Skeletal muscle satellite cell (primary cell): ENCODE results near the gene FETUB.

Source experiments
- H3K27me3 ChIP-seq: 2 replicates; pipeline ENCODE4 v1.7.0; 2013; ENCODE audit warnings: low read length; ENCODE audit not compliant: control insufficient read depth, insufficient read depth
- H3K36me3 ChIP-seq: 2 replicates; pipeline ENCODE4 v1.7.0; 2013; ENCODE audit warnings: mild to moderate bottlenecking, control low read depth, low read length; ENCODE audit not compliant: insufficient read depth
- H3K4me1 ChIP-seq: 2 replicates; pipeline ENCODE4 v1.7.0; 2013; ENCODE audit warnings: low read length; ENCODE audit not compliant: control insufficient read depth, insufficient read depth
- H3K4me2 ChIP-seq: 2 replicates; pipeline ENCODE4 v1.7.0; 2013; ENCODE audit warnings: mild to moderate bottlenecking, low read length
- H3K4me3 ChIP-seq: 2 replicates; pipeline ENCODE4 v1.7.0; 2013; ENCODE audit warnings: low read length
- H3K9ac ChIP-seq: 2 replicates; pipeline ENCODE4 v1.7.0; 2013; ENCODE audit warnings: mild to moderate bottlenecking, low read depth, low read length, moderate library complexity
- H3K9me3 ChIP-seq: replicated peaks from 2 replicates; pipeline ENCODE4 v1.7.0; 2013; ENCODE audit warnings: mild to moderate bottlenecking, control low read depth, low read length

FETUB gene

GRCh38 chr3:186614597-186615483 lies 25.4 kb upstream of the FETUB start:
- H3K27me3 ChIP-seq, result peaks cover 39% of the 10 kb centered on the region
- H3K4me2 ChIP-seq, result no peak overlapping the region
- no peaks in the 10 kb centered on the region for H3K36me3 ChIP-seq
- no peak overlapping the region for H3K9ac ChIP-seq
- peaks cover 5% of the 10 kb centered on the region for H3K4me1 ChIP-seq
- H3K9me3 ChIP-seq, result no peaks in the 10 kb centered on the region
- H3K4me3 ChIP-seq, result no peak overlapping the region

GRCh38 chr3:186616299-186616617 lies 23.9 kb upstream of the FETUB start:
- peaks cover 43% of the 10 kb centered on the region for H3K27me3 ChIP-seq
- H3K4me2 ChIP-seq, result no peak overlapping the region
- no peak overlapping the region for H3K4me3 ChIP-seq
- peaks cover 5% of the 10 kb centered on the region for H3K4me1 ChIP-seq
- no peak overlapping the region for H3K9ac ChIP-seq
- no peaks in the 10 kb centered on the region for H3K9me3 ChIP-seq
- no peaks in the 10 kb centered on the region for H3K36me3 ChIP-seq

GRCh38 chr3:186617036-186617946 lies 22.9 kb upstream of the FETUB start:
- no peaks in the 10 kb centered on the region for H3K36me3 ChIP-seq
- H3K4me2 ChIP-seq, result peak overlapping the region; percentile 86
- no peaks in the 10 kb centered on the region for H3K9me3 ChIP-seq
- H3K4me3 ChIP-seq, result peak overlapping the region; percentile 63
- peak overlapping the region; percentile 31 for H3K9ac ChIP-seq
- H3K27me3 ChIP-seq, result peaks cover 39% of the 10 kb centered on the region
- peaks cover 5% of the 10 kb centered on the region for H3K4me1 ChIP-seq

GRCh38 chr3:186618318-186618938 lies 21.8 kb upstream of the FETUB start:
- Histone ChIP-seq H3K27me3 (peaks cover 34% of the 10 kb centered on the region), H3K4me1 (peaks cover 5% of the 10 kb centered on the region), H3K4me2 (no peak overlapping the region), H3K9me3 (no peaks in the 10 kb centered on the region), H3K4me3 (no peak overlapping the region), H3K9ac (no peak overlapping the region), H3K36me3 (no peaks in the 10 kb centered on the region)

GRCh38 chr3:186619787-186620212 lies 20.4 kb upstream of the FETUB start:
- H3K4me3 ChIP-seq, result no peak overlapping the region
- no peaks in the 10 kb centered on the region for H3K36me3 ChIP-seq
- H3K4me1 ChIP-seq, result peaks cover 5% of the 10 kb centered on the region
- peaks cover 22% of the 10 kb centered on the region for H3K27me3 ChIP-seq
- H3K4me2 ChIP-seq, result no peak overlapping the region
- no peak overlapping the region for H3K9ac ChIP-seq
- H3K9me3 ChIP-seq, result no peaks in the 10 kb centered on the region

GRCh38 chr3:186620213-186621092 lies 19.7 kb upstream of the FETUB start:
- peaks cover 5% of the 10 kb centered on the region for H3K4me1 ChIP-seq
- H3K9me3 ChIP-seq, result no peaks in the 10 kb centered on the region
- peaks cover 22% of the 10 kb centered on the region for H3K27me3 ChIP-seq
- H3K36me3 ChIP-seq, result no peaks in the 10 kb centered on the region
- H3K4me3 ChIP-seq, result no peak overlapping the region
- H3K9ac ChIP-seq, result no peak overlapping the region
- no peak overlapping the region for H3K4me2 ChIP-seq

GRCh38 chr3:186621894-186622650 lies 18.1 kb upstream of the FETUB start:
- Histone ChIP-seq H3K4me3 (no peak overlapping the region), H3K9ac (no peak overlapping the region), H3K27me3 (peaks cover 26% of the 10 kb centered on the region), H3K4me2 (no peak overlapping the region), H3K4me1 (peaks cover 5% of the 10 kb centered on the region), H3K9me3 (no peaks in the 10 kb centered on the region), H3K36me3 (no peaks in the 10 kb centered on the region)

- H3K27me3 ChIP-seq, result peaks cover 24% of the 10 kb centered on the region
- no peaks in the 10 kb centered on the region for H3K36me3 ChIP-seq
- no peak overlapping the region for H3K4me2 ChIP-seq
- no peak overlapping the region for H3K4me3 ChIP-seq
- H3K9me3 ChIP-seq, result no peaks in the 10 kb centered on the region
- no peak overlapping the region for H3K9ac ChIP-seq
- H3K4me1 ChIP-seq, result no peaks in the 10 kb centered on the region
These were observed 17.4 kb upstream of the FETUB start for GRCh38 chr3:186622651-186623310.

- Histone ChIP-seq H3K4me3 (no peak overlapping the region), H3K36me3 (no peaks in the 10 kb centered on the region), H3K9ac (no peak overlapping the region), H3K9me3 (no peaks in the 10 kb centered on the region), H3K4me2 (no peak overlapping the region), H3K4me1 (no peaks in the 10 kb centered on the region), H3K27me3 (peaks cover 14% of the 10 kb centered on the region)
These were observed 15.6 kb upstream of the FETUB start for GRCh38 chr3:186624598-186624997.

- Histone ChIP-seq H3K4me1 (no peaks in the 10 kb centered on the region), H3K9ac (no peak overlapping the region), H3K27me3 (peaks cover 15% of the 10 kb centered on the region), H3K36me3 (no peaks in the 10 kb centered on the region), H3K4me2 (no peak overlapping the region), H3K9me3 (no peaks in the 10 kb centered on the region), H3K4me3 (no peak overlapping the region)
These were observed 14.6 kb upstream of the FETUB start for GRCh38 chr3:186625600-186626042.
